CD4-positive, CD25-positive, alpha-beta regulatory T cell (primary cell): ENCODE results near the gene ZNF429. TPM values are rescaled to one million over a fixed set of nuclear protein-coding genes. Genes with fewer than 3 reads are reported as not detected.
A peak's percentile ranks its signal among the peaks of the same experiment; 100 is the strongest.

Source experiments
- ATAC-seq, 2 donors: fragments of 150-1000 bp; cut with Tn5 transposase; one replicate each; pipeline ENCODE4 v1.10.0; 2021; ENCODE audit warnings: low read depth in 2 of 2, moderate number of reproducible peaks in 2 of 2, moderate library complexity in 1 of 2
- DNase-seq, 3 donors: peaks; one replicate each; pipeline versions ENCODE4 v3.0.0 to v3.0.0-alpha.2; 2012 to 2022; ENCODE audit warnings: mixed read lengths in 1 of 3
- H3K27ac ChIP-seq: one replicate; pipeline ENCODE4 v1.7.0; 2013; ENCODE audit warnings: mild to moderate bottlenecking, low read length; ENCODE audit not compliant: insufficient read depth, poor library complexity, severe bottlenecking
- H3K27me3 ChIP-seq: one replicate; pipeline ENCODE4 v1.7.0; 2013; ENCODE audit warnings: low read length; ENCODE audit not compliant: control insufficient read depth, insufficient read depth
- H3K36me3 ChIP-seq: one replicate; pipeline ENCODE4 v1.7.0; 2013; ENCODE audit warnings: mild to moderate bottlenecking, low read length, moderate library complexity; ENCODE audit not compliant: control insufficient read depth, insufficient read depth
- H3K4me1 ChIP-seq: 2 replicates; pipeline ENCODE4 v1.7.0; 2013; ENCODE audit warnings: mild to moderate bottlenecking, low read length; ENCODE audit not compliant: insufficient read depth, control insufficient read depth, poor library complexity, severe bottlenecking
- H3K4me3 ChIP-seq: one replicate; pipeline ENCODE4 v1.7.0; 2013; ENCODE audit warnings: low read depth, mild to moderate bottlenecking, low read length, moderate library complexity
- H3K9me3 ChIP-seq, 2 experiments: 1 replicate in 1 of 2; 2 replicates in 1 of 2; pipeline ENCODE4 v1.7.0; 2013; ENCODE audit warnings: low read length in 2 of 2, mild to moderate bottlenecking in 1 of 2, moderate library complexity in 1 of 2; ENCODE audit not compliant: control insufficient read depth in 2 of 2
- H3K27ac Mint-ChIP-seq, 3 donors: one replicate each; pipeline ENCODE4 v1.8.0; 2020 to 2022; ENCODE audit warnings: mild to moderate bottlenecking in 3 of 3, mixed read lengths in 3 of 3, moderate library complexity in 2 of 3
- H3K27me3 Mint-ChIP-seq: one replicate; pipeline ENCODE4 v1.8.0; 2022; ENCODE audit warnings: mild to moderate bottlenecking, mixed read lengths
- H3K36me3 Mint-ChIP-seq: one replicate; pipeline ENCODE4 v1.8.0; 2020; ENCODE audit warnings: mixed read lengths
- H3K4me1 Mint-ChIP-seq, 4 donors: one replicate each; pipeline ENCODE4 v1.8.0; 2020 to 2022; ENCODE audit warnings: mixed read lengths in 4 of 4, mild to moderate bottlenecking in 1 of 4
- H3K4me3 Mint-ChIP-seq, 4 donors: one replicate each; pipeline ENCODE4 v1.8.0; 2020 to 2022; ENCODE audit warnings: mild to moderate bottlenecking in 4 of 4, mixed read lengths in 4 of 4, moderate library complexity in 3 of 4
- H3K9me3 Mint-ChIP-seq, 7 donors: one replicate each; pipeline ENCODE4 v1.8.0; 2020 to 2022; ENCODE audit warnings: mixed read lengths in 7 of 7, mild to moderate bottlenecking in 3 of 7, moderate library complexity in 2 of 7
- polyA plus RNA-seq, 4 donors: library from polyadenylated mRNA; unstranded; fragments of 300-500 nt; fragmentation: Illumina TruSeq; gene quantifications; one replicate each; pipeline ENCODE4 v1.2.3, GENCODE V29; 2021
- total RNA-seq: library from RNA; stranded (reverse); gene quantifications from one replicate; pipeline ENCODE4 v1.2.3, GENCODE V29; 2022

ZNF429 gene
- 14.7 TPM for total RNA-seq
- polyA plus RNA-seq: 10 to 100 TPM; 14.4 to 29.6 (median 22.3) TPM

DNA sequence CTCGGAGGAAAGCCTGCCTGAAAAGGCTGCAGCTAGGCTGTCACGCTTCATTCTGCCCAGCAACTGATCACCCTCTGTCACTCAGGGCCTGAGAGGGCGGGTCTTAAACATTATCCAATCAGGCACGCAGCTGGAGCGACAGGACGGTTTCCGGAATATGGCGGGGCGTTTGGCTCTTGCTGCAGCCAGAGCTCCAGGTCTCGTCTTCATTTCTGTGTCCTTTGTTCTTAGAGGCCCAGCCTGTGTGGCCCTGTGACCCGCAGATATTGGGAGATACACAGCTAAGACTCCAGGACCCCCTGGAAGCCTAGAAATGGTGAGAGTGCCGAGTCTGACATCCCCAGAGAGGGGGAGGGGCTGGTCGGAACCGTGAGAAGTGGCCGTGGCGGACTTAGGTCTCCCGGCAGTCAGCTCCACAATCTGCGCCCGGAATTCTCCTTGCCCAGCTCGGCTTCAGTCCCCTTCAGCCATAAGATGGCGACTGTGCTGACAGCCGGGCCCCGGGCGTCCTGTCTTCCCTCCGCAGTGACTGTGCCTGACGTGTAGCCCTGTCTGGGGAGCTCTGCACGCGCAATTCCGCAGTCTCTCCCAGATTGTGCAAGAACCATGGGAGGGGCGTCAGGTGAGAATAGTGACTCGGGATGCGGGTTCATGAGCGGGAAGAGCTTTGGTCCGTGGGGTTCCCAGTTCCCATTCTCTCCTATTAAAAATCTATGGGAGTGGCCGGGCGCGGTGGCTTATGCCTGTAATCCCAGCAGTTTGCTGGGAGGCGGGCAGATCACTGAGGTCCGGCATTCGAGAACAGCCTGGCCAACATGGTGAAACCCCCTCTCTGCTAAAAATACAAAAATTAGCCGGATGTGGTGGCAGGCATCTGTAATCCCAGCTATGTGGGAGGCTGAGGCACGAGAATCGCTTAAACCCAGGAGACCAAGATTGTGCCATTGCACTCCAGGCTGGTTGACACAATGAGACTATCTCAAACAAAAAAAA lies at the start of gene ZNF429:
Gene ZNF429, plus strand, starts transcription at position 144 of the 993 bp plus-strand sequence. Its CDS starts 170 bp downstream, at position 314.
- no peaks in the 10 kb centered on the region for H3K27me3 ChIP-seq
- peak within 1 kb of the TSS; percentile 87 for H3K4me3 ChIP-seq
- peak within 1 kb of the TSS; percentile 88 for H3K27ac ChIP-seq
- DNase-seq: peak; percentile 84 to 96 (median 92)
- peaks cover 17% of the 10 kb centered on the region for H3K4me1 ChIP-seq
- peaks cover 11% of the 10 kb centered on the region for H3K36me3 ChIP-seq
- ATAC-seq: peak; percentile 100
- H3K4me1 Mint-ChIP-seq: peaks cover 17 to 52% (median 29%) of the 10 kb centered on the region in 4 donors
- H3K27ac Mint-ChIP-seq: peak within 1 kb of the TSS; percentile 99 to 100 (median 99)
- H3K9me3 ChIP-seq: peaks cover 0 to 3% of the 10 kb centered on the region in 2 experiments
- peaks cover 0 to 17% (median 4%) of the 10 kb centered on the region in 7 donors for H3K9me3 Mint-ChIP-seq
- H3K36me3 Mint-ChIP-seq: peaks cover 23% of the 10 kb centered on the region
- no peaks in the 10 kb centered on the region for H3K27me3 Mint-ChIP-seq
- H3K4me3 Mint-ChIP-seq: peak within 1 kb of the TSS; percentile 99 to 100 (median 100)

DNA sequence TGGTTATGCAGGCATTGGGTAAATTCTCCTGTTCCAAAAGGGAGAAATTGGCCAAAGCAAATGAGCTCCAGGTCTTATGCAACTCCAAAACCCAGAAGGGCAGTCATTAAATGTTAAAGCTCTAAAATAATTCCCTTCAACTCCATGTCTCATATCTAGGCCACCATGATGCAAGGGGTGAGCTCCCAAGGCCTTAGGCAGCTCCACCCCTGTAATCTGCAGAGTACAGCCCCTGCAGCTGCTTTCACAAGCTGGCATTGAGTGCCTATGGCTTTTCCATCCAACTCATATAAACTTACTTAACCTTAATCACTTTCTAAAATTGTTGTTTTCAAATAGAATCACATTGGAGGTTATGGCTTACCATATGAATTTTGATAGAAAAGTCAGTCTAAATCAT lies 44.7 kb upstream of the ZNF429 start:
- Histone ChIP-seq H3K27ac (no peak overlapping the region), H3K4me3 (no peak overlapping the region), H3K27me3 (no peaks in the 10 kb centered on the region), H3K9me3 (peaks cover 0 to 15% of the 10 kb centered on the region in 2 experiments), H3K36me3 (no peaks in the 10 kb centered on the region), H3K4me1 (no peaks in the 10 kb centered on the region)
- Mint-ChIP-seq H3K4me3 (no peak overlapping the region), H3K36me3 (peaks cover 10% of the 10 kb centered on the region), H3K27me3 (no peaks in the 10 kb centered on the region), H3K9me3 (peaks cover 3 to 24% (median 15%) of the 10 kb centered on the region in 7 donors), H3K4me1 (peaks cover 0 to 8% (median 1%) of the 10 kb centered on the region in 4 donors), H3K27ac (no peak overlapping the region)
- no peak for ATAC-seq
- no peak for DNase-seq

DNA sequence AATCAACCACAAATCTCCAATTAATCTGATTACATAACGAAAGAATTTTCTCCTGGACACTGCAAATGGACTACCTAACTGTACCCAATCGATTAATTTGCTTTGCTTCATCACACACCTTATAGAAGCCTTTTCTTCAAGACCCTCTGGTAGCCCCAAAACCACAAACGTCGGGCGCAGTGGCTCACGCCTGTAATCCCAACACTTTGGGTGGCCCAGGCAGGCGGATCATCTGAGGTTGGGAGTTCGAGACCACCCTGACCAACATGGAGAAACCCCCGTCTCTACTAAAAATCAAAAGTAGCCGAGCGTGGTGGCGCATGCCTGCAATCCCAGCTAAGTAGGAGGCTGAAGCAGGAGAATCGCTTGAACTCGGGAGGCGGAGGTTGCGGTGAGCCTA lies 42.9 kb upstream of the ZNF429 start:
- Histone ChIP-seq H3K9me3 (peaks cover 0 to 14% of the 10 kb centered on the region in 2 experiments), H3K4me3 (no peak overlapping the region), H3K4me1 (no peaks in the 10 kb centered on the region), H3K27ac (no peak overlapping the region), H3K27me3 (no peaks in the 10 kb centered on the region), H3K36me3 (no peaks in the 10 kb centered on the region)
- peak overlapping the region in 1 of 4 donors; percentile 52 for H3K4me3 Mint-ChIP-seq
- H3K36me3 Mint-ChIP-seq: peaks cover 9% of the 10 kb centered on the region
- H3K4me1 Mint-ChIP-seq: peaks cover 0 to 8% (median 1%) of the 10 kb centered on the region in 4 donors
- no peak for ATAC-seq
- no peak for DNase-seq
- H3K9me3 Mint-ChIP-seq: peaks cover 2 to 18% (median 14%) of the 10 kb centered on the region in 7 donors
- H3K27me3 Mint-ChIP-seq: no peaks in the 10 kb centered on the region
- no peak overlapping the region for H3K27ac Mint-ChIP-seq

DNA sequence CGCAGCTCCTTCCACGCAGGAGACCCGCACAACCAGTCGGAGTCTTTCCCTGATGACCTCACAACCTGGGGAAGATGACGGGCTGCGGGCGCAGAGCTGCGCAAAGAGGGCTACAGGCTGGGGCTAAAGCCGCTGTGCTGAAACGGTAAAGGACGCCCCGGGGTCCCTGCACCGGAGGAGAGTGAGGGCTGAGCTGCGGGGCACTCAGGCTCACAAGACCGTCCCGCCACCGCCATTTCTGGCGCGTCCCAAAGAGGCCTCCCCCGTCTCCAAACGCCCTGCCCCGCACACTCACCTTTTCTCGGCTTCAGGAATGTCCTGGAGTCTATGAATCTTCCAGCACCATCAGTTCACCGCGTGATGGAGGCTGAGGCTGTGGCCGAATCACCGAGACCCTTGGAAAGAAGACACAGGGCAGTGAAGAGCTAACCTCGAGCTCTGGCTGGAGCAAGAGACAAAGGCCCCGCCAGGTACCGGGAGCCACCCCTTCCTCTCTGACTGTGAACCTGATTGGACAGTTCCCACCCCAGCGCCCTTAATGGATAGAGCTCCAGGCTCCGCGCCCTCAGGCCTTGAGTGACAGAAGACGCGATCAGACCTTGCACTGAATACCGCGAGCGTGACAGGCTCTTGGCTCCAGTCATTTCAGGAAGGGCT lies 41.8 kb upstream of the ZNF429 start:
- H3K36me3 ChIP-seq: no peaks in the 10 kb centered on the region
- Mint-ChIP-seq H3K27me3 (no peaks in the 10 kb centered on the region), H3K27ac (peak overlapping the region in 1 of 3 donors; percentile 79), H3K9me3 (peaks cover 2 to 15% (median 10%) of the 10 kb centered on the region in 7 donors), H3K4me1 (peaks cover 0 to 8% (median 1%) of the 10 kb centered on the region in 4 donors), H3K4me3 (peak overlapping the region; percentile 53 to 91 (median 69)), H3K36me3 (peaks cover 5% of the 10 kb centered on the region)
- H3K4me3 ChIP-seq: peak overlapping the region; percentile 51
- H3K4me1 ChIP-seq: no peaks in the 10 kb centered on the region
- no peaks in the 10 kb centered on the region for H3K27me3 ChIP-seq
- peak; percentile 64 to 75 for ATAC-seq
- no peak overlapping the region for H3K27ac ChIP-seq
- peak in 1 of 3 donors; percentile 46 for DNase-seq
- peaks cover 0 to 8% of the 10 kb centered on the region in 2 experiments for H3K9me3 ChIP-seq

DNA sequence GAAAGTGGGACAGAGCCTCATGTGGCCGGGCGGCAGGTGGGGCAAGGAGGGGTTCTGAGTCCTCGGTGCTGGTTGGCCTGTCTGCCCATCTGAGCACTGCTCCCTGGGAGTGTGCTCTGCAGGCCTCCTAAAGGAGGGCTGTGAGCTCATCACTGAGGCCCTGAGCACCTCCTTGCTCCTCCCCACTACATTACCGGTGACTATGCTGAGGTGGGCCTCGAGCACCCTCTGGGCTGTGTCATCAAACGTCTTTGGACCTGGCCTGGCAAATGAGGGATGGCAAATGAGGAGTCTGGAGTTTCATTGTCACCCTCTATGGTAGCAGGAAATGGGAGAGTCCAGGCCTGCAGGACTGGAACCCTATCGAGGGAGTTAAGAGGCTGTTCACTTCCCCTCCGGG lies 38.8 kb upstream of the ZNF429 start:
- H3K27ac ChIP-seq: no peak overlapping the region
- Mint-ChIP-seq H3K4me1 (peaks cover 0 to 8% (median 1%) of the 10 kb centered on the region in 4 donors), H3K27ac (no peak overlapping the region), H3K4me3 (no peak overlapping the region), H3K9me3 (peaks cover 0 to 15% (median 4%) of the 10 kb centered on the region in 7 donors), H3K27me3 (no peaks in the 10 kb centered on the region), H3K36me3 (no peaks in the 10 kb centered on the region)
- no peak for DNase-seq
- ATAC-seq: no peak
- H3K36me3 ChIP-seq: no peaks in the 10 kb centered on the region
- no peaks in the 10 kb centered on the region for H3K9me3 ChIP-seq
- no peak overlapping the region for H3K4me3 ChIP-seq
- no peaks in the 10 kb centered on the region for H3K4me1 ChIP-seq
- H3K27me3 ChIP-seq: no peaks in the 10 kb centered on the region

DNA sequence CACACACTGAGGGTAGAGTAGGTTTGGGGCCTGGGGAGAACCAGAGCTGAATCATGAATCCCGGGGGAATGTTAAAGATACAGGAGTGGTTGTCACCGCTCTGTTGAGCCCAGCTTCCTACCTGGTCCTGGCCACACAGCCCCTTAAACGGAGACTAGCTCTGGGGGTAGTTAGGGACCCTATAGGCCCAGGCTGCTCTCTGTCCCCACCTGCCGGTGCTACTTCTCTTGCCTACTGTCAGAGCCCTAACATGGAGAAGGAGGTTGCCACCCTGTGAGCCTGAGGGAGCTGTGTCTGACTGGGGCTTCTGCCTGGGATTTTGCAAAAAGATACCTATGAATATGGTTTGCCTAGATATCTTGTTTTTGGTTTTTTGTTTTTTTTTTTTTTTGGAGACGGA lies 36.6 kb upstream of the ZNF429 start:
- Histone ChIP-seq H3K36me3 (no peaks in the 10 kb centered on the region), H3K27ac (no peak overlapping the region), H3K4me3 (no peak overlapping the region), H3K4me1 (no peaks in the 10 kb centered on the region), H3K27me3 (no peaks in the 10 kb centered on the region), H3K9me3 (no peaks in the 10 kb centered on the region)
- Mint-ChIP-seq H3K4me1 (peaks cover 0 to 2% (median 0%) of the 10 kb centered on the region in 4 donors), H3K4me3 (no peak overlapping the region), H3K27ac (no peak overlapping the region), H3K36me3 (no peaks in the 10 kb centered on the region), H3K27me3 (no peaks in the 10 kb centered on the region), H3K9me3 (peaks cover 0 to 7% (median 0%) of the 10 kb centered on the region in 7 donors)
- DNase-seq (no peak), ATAC-seq (no peak)

DNA sequence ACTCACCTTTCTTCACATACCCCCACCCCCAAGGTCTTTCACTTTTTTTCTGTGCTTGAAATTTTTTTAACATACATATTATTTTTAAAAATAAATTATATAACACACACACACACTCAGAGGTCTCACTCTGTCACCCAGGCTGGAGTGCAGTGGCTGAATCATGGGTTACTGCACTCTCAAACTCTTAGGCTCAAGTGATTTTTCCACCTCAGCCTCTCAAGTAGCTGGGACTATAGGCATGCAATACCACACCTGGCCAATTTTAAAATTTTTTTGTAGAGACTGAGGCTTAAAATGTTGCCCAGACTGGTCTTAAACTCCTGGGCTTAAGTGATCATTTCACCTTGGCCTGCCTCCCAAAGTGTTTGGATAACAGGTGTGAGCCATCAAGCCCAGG lies 32.9 kb upstream of the ZNF429 start:
- H3K4me3 ChIP-seq: no peak overlapping the region
- no peaks in the 10 kb centered on the region for H3K36me3 Mint-ChIP-seq
- H3K9me3 Mint-ChIP-seq: peaks cover 0 to 4% (median 0%) of the 10 kb centered on the region in 7 donors
- H3K9me3 ChIP-seq: peaks cover 0 to 2% of the 10 kb centered on the region in 2 experiments
- no peak overlapping the region for H3K27ac ChIP-seq
- H3K4me3 Mint-ChIP-seq: no peak overlapping the region
- ATAC-seq: no peak
- H3K4me1 Mint-ChIP-seq: peaks cover 0 to 9% (median 0%) of the 10 kb centered on the region in 4 donors
- DNase-seq: no peak
- peaks cover 4% of the 10 kb centered on the region for H3K27me3 Mint-ChIP-seq
- no peaks in the 10 kb centered on the region for H3K36me3 ChIP-seq
- no peak overlapping the region for H3K27ac Mint-ChIP-seq
- peaks cover 11% of the 10 kb centered on the region for H3K4me1 ChIP-seq
- H3K27me3 ChIP-seq: no peaks in the 10 kb centered on the region
